ENCODE measurements around the gene BCL11B.

- TF ChIP-seq EGR1 (IDR thresholded peaks at IDR 0.05; ENCODE audit: low read depth in 2 of 2) (no peak), MAX (IDR thresholded peaks at IDR 0.05) (no peak), SP1 (IDR thresholded peaks at IDR 0.05) (no peak), YY1 (IDR thresholded peaks at IDR 0.05) (no peak), FOXA1 (IDR thresholded peaks at IDR 0.05) (no peak)
- TF ChIP-seq, protein P1, sequence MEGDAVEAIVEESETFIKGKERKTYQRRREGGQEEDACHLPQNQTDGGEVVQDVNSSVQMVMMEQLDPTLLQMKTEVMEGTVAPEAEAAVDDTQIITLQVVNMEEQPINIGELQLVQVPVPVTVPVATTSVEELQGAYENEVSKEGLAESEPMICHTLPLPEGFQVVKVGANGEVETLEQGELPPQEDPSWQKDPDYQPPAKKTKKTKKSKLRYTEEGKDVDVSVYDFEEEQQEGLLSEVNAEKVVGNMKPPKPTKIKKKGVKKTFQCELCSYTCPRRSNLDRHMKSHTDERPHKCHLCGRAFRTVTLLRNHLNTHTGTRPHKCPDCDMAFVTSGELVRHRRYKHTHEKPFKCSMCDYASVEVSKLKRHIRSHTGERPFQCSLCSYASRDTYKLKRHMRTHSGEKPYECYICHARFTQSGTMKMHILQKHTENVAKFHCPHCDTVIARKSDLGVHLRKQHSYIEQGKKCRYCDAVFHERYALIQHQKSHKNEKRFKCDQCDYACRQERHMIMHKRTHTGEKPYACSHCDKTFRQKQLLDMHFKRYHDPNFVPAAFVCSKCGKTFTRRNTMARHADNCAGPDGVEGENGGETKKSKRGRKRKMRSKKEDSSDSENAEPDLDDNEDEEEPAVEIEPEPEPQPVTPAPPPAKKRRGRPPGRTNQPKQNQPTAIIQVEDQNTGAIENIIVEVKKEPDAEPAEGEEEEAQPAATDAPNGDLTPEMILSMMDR (IDR thresholded peaks at IDR 0.05; ENCODE audit: low read depth, low read length, missing input control): no peak
These were observed 40.7 kb downstream of the BCL11B start for GRCh38 chr14:99231161-99231849.

Data from liver (tissue), 3 donors.